ENCODE data around the gene CDH4. TPM values are rescaled to one million over a fixed set of nuclear protein-coding genes. Genes with fewer than 3 reads are reported as not detected.

Gene CDH4
- total RNA-seq, 1 donor from 2014 or later = 0.99 TPM

DNA sequence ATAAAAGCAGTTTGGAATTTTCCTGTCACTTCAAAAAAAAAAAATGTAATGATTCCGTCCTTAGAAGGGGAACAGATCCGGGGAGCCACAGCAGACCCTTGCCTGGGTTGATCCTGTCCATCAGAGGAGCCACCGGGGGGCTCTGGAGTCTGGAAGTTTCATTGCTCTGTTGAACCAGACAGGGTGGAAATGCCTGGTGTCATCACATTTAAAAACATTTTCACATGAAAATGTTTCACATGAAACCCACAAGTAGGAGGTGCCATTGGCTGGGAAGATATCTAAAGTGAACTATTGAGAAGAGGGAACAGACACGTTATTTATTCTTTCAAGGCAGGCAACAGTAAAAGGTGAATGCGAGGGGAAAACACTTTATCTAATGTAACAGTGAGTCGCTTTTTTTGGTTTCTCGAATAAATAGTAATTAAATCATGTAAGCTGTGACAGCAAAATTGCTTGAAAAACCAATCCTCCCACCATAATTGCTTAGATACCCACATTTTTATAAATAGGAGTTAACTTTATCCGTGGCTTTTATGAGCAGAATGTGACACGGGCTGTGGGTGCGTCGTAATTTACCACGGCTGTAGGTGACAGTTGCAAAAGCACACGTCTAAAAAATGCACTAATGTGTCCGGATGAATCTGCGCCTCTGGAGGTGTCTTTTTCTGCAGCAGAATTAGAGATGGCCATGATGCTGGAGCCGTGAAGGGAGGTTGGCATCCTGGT is 490.2 kb downstream of the CDH4 start:
- H3K27me3 Mint-ChIP-seq (ENCODE audit: low read depth) = peaks cover 11% of the 10 kb centered on the region
- H3K4me1 Mint-ChIP-seq (ENCODE audit: low read depth) = peaks cover 16% of the 10 kb centered on the region
- no peaks in the 10 kb centered on the region for H3K9me3 Mint-ChIP-seq (ENCODE audit: low read depth)
- peak; percentile 40 for DNase-seq (ENCODE audit: low spot score)
- no peak overlapping the region for H3K4me3 Mint-ChIP-seq (ENCODE audit: unreplicated experiment)
- TF ChIP-seq, protein P1, sequence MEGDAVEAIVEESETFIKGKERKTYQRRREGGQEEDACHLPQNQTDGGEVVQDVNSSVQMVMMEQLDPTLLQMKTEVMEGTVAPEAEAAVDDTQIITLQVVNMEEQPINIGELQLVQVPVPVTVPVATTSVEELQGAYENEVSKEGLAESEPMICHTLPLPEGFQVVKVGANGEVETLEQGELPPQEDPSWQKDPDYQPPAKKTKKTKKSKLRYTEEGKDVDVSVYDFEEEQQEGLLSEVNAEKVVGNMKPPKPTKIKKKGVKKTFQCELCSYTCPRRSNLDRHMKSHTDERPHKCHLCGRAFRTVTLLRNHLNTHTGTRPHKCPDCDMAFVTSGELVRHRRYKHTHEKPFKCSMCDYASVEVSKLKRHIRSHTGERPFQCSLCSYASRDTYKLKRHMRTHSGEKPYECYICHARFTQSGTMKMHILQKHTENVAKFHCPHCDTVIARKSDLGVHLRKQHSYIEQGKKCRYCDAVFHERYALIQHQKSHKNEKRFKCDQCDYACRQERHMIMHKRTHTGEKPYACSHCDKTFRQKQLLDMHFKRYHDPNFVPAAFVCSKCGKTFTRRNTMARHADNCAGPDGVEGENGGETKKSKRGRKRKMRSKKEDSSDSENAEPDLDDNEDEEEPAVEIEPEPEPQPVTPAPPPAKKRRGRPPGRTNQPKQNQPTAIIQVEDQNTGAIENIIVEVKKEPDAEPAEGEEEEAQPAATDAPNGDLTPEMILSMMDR (IDR thresholded peaks at IDR 0.05) = peak; percentile 42
- H3K27ac Mint-ChIP-seq (ENCODE audit: unreplicated experiment) = no peak overlapping the region
- H3K36me3 Mint-ChIP-seq (ENCODE audit: low read depth) = no peaks in the 10 kb centered on the region

DNA sequence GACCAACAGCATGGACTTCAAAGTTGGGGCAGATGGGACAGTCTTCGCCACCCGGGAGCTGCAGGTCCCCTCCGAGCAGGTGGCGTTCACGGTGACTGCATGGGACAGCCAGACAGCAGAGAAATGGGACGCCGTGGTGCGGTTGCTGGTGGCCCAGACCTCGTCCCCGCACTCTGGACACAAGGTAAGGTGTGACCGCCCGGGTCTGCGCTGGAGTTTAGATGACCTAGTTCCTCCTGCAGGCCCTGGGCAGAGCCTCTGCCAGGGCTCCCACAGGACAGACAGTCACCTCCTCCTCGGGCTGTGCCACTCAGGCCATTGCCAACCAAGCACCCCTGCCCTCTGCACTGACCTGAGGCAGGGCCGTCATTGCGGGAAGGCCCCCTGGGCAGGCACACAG is 491.5 kb downstream of the CDH4 start:
- Mint-ChIP-seq H3K27me3 (ENCODE audit: low read depth) (peaks cover 8% of the 10 kb centered on the region), H3K4me3 (ENCODE audit: unreplicated experiment) (no peak overlapping the region), H3K27ac (ENCODE audit: unreplicated experiment) (no peak overlapping the region), H3K9me3 (ENCODE audit: low read depth) (peaks cover 2% of the 10 kb centered on the region), H3K4me1 (ENCODE audit: low read depth) (peaks cover 27% of the 10 kb centered on the region), H3K36me3 (ENCODE audit: low read depth) (no peaks in the 10 kb centered on the region)
- TF ChIP-seq, protein P1 (IDR thresholded peaks at IDR 0.05) = no peak
- peak; percentile 93 for DNase-seq (ENCODE audit: low spot score)

DNA sequence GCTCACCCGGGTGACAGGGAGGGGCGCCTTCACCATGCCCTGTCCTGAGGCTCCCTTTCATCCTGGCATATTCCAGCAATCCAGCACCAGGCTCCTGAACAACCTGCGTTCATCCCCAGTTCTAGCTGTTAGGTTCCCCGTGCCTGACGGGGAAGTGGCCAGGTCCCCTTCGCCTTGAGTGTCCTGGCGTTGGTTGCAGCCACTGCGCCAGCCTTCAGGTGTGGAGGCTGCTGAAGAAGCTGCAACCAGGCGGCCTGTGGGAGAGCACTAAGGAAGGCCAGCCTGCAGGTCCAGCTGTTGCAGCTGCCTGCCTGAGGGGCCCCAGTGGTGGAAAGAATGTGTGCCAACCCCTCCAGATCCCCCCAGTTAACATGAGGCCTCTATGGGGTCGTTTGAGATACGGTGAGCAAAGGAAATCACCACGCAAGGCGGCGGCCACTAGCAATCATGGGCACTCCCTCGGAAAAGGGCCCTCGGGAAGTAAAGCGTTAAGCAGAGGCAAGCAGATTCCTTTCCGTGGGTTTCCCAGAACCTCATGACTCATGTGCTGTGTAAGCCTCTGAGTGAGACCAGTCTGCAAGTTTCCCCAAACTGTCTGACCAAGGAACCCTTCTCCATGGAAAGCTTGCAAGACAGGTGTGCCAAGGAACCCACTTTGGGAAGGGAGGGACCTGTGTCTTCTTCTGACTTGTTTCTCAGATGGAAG is 492.8 kb downstream of the CDH4 start:
- TF ChIP-seq, protein P1 (IDR thresholded peaks at IDR 0.05) = no peak
- Mint-ChIP-seq H3K4me1 (ENCODE audit: low read depth) (peaks cover 34% of the 10 kb centered on the region), H3K4me3 (ENCODE audit: unreplicated experiment) (no peak overlapping the region), H3K27ac (ENCODE audit: unreplicated experiment) (peak overlapping the region; percentile 36), H3K36me3 (ENCODE audit: low read depth) (no peaks in the 10 kb centered on the region), H3K27me3 (ENCODE audit: low read depth) (peaks cover 8% of the 10 kb centered on the region), H3K9me3 (ENCODE audit: low read depth) (peaks cover 3% of the 10 kb centered on the region)
- DNase-seq (ENCODE audit: low spot score) = peak; percentile 77

DNA sequence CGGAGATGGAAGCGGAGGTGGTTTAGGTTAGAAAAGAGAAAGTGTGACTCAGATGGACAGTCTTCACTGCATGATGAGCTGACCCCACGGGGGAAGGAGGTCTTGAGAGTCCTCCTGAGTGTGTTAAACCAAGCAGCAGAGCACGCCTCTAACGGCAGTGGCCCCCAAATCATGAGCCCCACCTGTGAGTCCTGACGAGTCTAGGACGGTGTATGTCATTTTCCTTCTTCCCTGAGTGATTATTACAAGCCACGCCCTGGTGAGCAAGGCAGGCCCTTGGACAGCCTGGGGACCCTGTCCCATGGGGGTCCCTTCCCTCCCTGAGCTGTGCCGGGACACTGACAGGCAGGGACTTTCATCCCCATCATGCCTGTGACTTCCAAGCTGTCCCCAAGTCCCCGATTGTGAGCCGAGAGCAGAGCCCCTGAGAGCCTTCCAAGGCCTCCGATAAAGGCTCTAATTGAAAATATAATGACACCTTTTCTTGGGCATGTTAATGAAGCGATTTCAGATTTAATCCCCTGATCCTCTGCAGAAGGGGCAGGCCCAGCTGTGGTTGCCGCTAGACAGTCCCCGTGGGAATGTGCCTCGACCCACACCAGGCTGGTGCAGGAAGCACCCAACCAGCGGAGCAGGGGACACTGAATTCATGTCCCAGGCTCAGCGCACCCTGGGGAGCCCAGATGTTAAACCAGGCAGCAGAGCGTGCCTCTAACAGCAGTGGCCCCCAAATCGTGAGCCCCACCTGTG is 493.5 kb downstream of the CDH4 start:
- peak; percentile 86 for DNase-seq (ENCODE audit: low spot score)
- H3K27ac Mint-ChIP-seq (ENCODE audit: unreplicated experiment) = peak overlapping the region; percentile 36
- H3K4me3 Mint-ChIP-seq (ENCODE audit: unreplicated experiment) = no peak overlapping the region
- H3K9me3 Mint-ChIP-seq (ENCODE audit: low read depth) = peaks cover 9% of the 10 kb centered on the region
- H3K4me1 Mint-ChIP-seq (ENCODE audit: low read depth) = peaks cover 34% of the 10 kb centered on the region
- H3K36me3 Mint-ChIP-seq (ENCODE audit: low read depth) = no peaks in the 10 kb centered on the region
- TF ChIP-seq, protein P1 (IDR thresholded peaks at IDR 0.05) = no peak
- peaks cover 8% of the 10 kb centered on the region for H3K27me3 Mint-ChIP-seq (ENCODE audit: low read depth)

DNA sequence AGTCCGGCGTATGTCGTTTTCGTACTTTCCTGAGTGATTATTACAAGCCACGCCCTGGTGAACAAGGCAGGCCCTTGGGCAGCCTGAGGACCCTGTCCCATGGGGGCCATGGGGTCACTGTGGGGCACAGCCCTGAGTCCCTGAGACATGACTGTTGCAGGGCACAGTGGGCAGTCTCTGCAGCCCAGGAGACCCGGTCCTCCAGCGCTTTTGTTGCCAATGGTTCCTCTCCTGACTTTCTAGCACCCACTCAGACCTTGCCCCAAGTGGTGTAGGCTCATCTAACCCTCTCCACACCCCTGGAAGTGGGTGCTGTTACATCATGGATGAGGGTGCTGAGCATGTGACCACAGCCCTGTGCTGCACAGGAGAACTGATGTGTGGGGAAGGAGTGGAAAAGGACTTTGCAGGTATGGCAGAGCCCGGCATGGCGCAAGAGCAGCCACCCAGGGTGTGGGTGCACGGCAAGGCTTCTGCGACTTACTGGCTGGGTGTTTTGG is 494.1 kb downstream of the CDH4 start:
- no peaks in the 10 kb centered on the region for H3K36me3 Mint-ChIP-seq (ENCODE audit: low read depth)
- peaks cover 8% of the 10 kb centered on the region for H3K27me3 Mint-ChIP-seq (ENCODE audit: low read depth)
- peak; percentile 37 for DNase-seq (ENCODE audit: low spot score)
- H3K4me1 Mint-ChIP-seq (ENCODE audit: low read depth) = peaks cover 34% of the 10 kb centered on the region
- H3K27ac Mint-ChIP-seq (ENCODE audit: unreplicated experiment) = no peak overlapping the region
- no peak overlapping the region for H3K4me3 Mint-ChIP-seq (ENCODE audit: unreplicated experiment)
- TF ChIP-seq, protein P1 (IDR thresholded peaks at IDR 0.05) = no peak
- peaks cover 13% of the 10 kb centered on the region for H3K9me3 Mint-ChIP-seq (ENCODE audit: low read depth)
